Endothelial cell of umbilical vein (primary cell): ENCODE measurements around the gene DYRK1A.

Source experiments
- CTCF ChIP-seq, 2 donors: IDR thresholded peaks; 1 replicate in 1 of 2; 2 replicates in 1 of 2; pipeline ENCODE4 v1.5.1; 2011; ENCODE audit warnings: low read length in 2 of 2, mild to moderate bottlenecking in 2 of 2, moderate library complexity in 2 of 2, control low read depth in 1 of 2, inconsistent platforms in 1 of 2, low read depth in 1 of 2; ENCODE audit not compliant: insufficient read depth in 1 of 2; ENCODE audit errors: extremely low read depth in 1 of 2
- EZH2 ChIP-seq: IDR thresholded peaks from 2 replicates; pipeline ENCODE4 v1.6.1; 2012; ENCODE audit warnings: borderline replicate concordance, low read depth, mild to moderate bottlenecking, moderate library complexity, low read length, inconsistent platforms; ENCODE audit not compliant: severe bottlenecking
- FOS ChIP-seq: IDR thresholded peaks from 2 replicates; pipeline ENCODE4 v1.6.1; 2011; ENCODE audit warnings: mild to moderate bottlenecking, low read length, moderate library complexity, borderline replicate concordance; ENCODE audit not compliant: insufficient read depth
- JUN ChIP-seq: IDR thresholded peaks from 2 replicates; pipeline ENCODE4 v1.6.1; 2011; ENCODE audit warnings: borderline replicate concordance, low read depth; ENCODE audit not compliant: insufficient read length, insufficient read depth
- MAX ChIP-seq: IDR thresholded peaks from 2 replicates; pipeline ENCODE4 v1.6.1; 2011; ENCODE audit not compliant: insufficient read depth, insufficient read length
- POLR2A ChIP-seq: IDR thresholded peaks from 2 replicates; pipeline ENCODE4 v1.6.1; 2012; ENCODE audit warnings: low read depth, mild to moderate bottlenecking, control low read depth, low read length
- POLR2AphosphoS5 ChIP-seq: IDR thresholded peaks from 2 replicates; pipeline ENCODE4 v1.6.1; 2012; ENCODE audit warnings: low read depth, mild to moderate bottlenecking, control low read depth, low read length, moderate library complexity; ENCODE audit not compliant: insufficient read depth

- TF ChIP-seq CTCF (IDR thresholded peaks at IDR 0.05; ENCODE audit: extremely low read depth in 1 of 2, insufficient read depth in 1 of 2, low read depth in 1 of 2, low read length in 2 of 2) (no peak), POLR2A (no peak), POLR2AphosphoS5 (no peak), MAX (no peak), EZH2 (no peak), FOS (no peak), JUN (no peak)
These were observed 112.2 kb downstream of the DYRK1A start for GRCh38 chr21:37478794-37479193.
